HepG2 (cell line): ENCODE results near the gene MRPL51. TPM values are rescaled to one million over a fixed set of nuclear protein-coding genes. Genes with fewer than 3 reads are reported as not detected.

Experiments used
- ARNT ChIP-seq: fragments of 450-650 bp; IDR thresholded peaks from 2 replicates; pipeline ENCODE4 v1.6.1; 2017
- ELK4 ChIP-seq: sonication (generic); formaldehyde crosslinking; IDR thresholded peaks from 2 replicates; pipeline ENCODE4 v1.9.0; 2021; ENCODE audit warnings: missing genetic modification reagents, borderline replicate concordance
- GATAD2A ChIP-seq: IDR thresholded peaks from 2 replicates; pipeline ENCODE4 v1.6.1; 2016
- PAX8 ChIP-seq: sonication (generic); formaldehyde crosslinking; IDR thresholded peaks from 2 replicates; pipeline ENCODE4 v1.8.0; 2022; ENCODE audit warnings: mild to moderate bottlenecking, missing genetic modification reagents, borderline replicate concordance
- PPARG ChIP-seq: conservative IDR thresholded peaks from 2 replicates; pipeline ENCODE4 v1.6.1; 2016; ENCODE audit warnings: missing biosample characterization, missing genetic modification reagents
- TOPORS ChIP-seq: sonication (generic); formaldehyde crosslinking; IDR thresholded peaks from 2 replicates; pipeline ENCODE4 v1.8.0; 2023; ENCODE audit warnings: mild to moderate bottlenecking, missing genetic modification reagents
- TRIM22 ChIP-seq: fragments of 450-650 bp; IDR thresholded peaks from 2 replicates; pipeline ENCODE4 v1.6.1; 2017
- WIZ ChIP-seq: sonication (generic); formaldehyde crosslinking; IDR thresholded peaks from 2 replicates; pipeline ENCODE4 v1.5.1; 2020; ENCODE audit warnings: mild to moderate bottlenecking, missing genetic modification reagents
- XBP1 ChIP-seq: sonication (generic); formaldehyde crosslinking; IDR thresholded peaks from 2 replicates; pipeline ENCODE4 v1.5.0; 2020; ENCODE audit warnings: missing genetic modification reagents
- YEATS2 ChIP-seq: sonication (generic); formaldehyde crosslinking; IDR thresholded peaks from 2 replicates; pipeline ENCODE4 v1.4.0; 2020; ENCODE audit warnings: missing genetic modification reagents, borderline replicate concordance
- ZFP36L1 ChIP-seq: sonication (generic); formaldehyde crosslinking; IDR thresholded peaks from 2 replicates; pipeline ENCODE4 v1.8.0; 2022; ENCODE audit warnings: mild to moderate bottlenecking, missing genetic modification reagents, moderate library complexity
- ZFP37 ChIP-seq: sonication (generic); formaldehyde crosslinking; IDR thresholded peaks from 2 replicates; pipeline ENCODE4 v1.4.0; 2020; ENCODE audit warnings: missing genetic modification reagents, borderline replicate concordance
- ZNF331 ChIP-seq: sonication (generic); formaldehyde crosslinking; IDR thresholded peaks from 2 replicates; pipeline ENCODE4 v1.4.0; 2020; ENCODE audit warnings: missing genetic modification reagents
- ZNF609 ChIP-seq: sonication (generic); formaldehyde crosslinking; IDR thresholded peaks from 2 replicates; pipeline ENCODE4 v1.4.0; 2020; ENCODE audit warnings: mild to moderate bottlenecking, missing genetic modification reagents, borderline replicate concordance
- ZNF772 ChIP-seq: sonication (generic); formaldehyde crosslinking; IDR thresholded peaks from 2 replicates; pipeline ENCODE4 v1.5.0; 2020; ENCODE audit warnings: mild to moderate bottlenecking, missing genetic modification reagents
- polyA plus RNA-seq, 8 experiments: library from polyadenylated mRNA; depleted of rRNA in 3 of 8; stranded (reverse) in 7 of 8; unstranded in 1 of 8; fragments of >200 nt; fragmentation: Illumina TruSeq in 4 of 8; extraction: Trizol in 4 of 8; gene quantifications; 2 replicates each; pipeline versions ENCODE4 v1.2.1 to v1.2.3, GENCODE V29; 2011 to 2016; ENCODE audit warnings: low read depth in 4 of 8, missing spikeins in 1 of 8, mixed read lengths in 1 of 8; ENCODE audit not compliant: insufficient read depth in 1 of 8
- total RNA-seq, 5 experiments: library from RNA; depleted of rRNA; stranded (reverse); fragments of >200 nt; fragmentation: Illumina TruSeq; extraction: Trizol; gene quantifications; 2 replicates each; pipeline ENCODE4 v1.2.3, GENCODE V29; 2016; ENCODE audit warnings: low read depth in 1 of 5
- TF ChIP-seq, protein P1 (sequence below): sonication (generic); formaldehyde crosslinking; IDR thresholded peaks from 2 replicates; pipeline ENCODE4 v1.5.0; 2020; ENCODE audit warnings: mild to moderate bottlenecking, missing genetic modification reagents, borderline replicate concordance
- TF ChIP-seq, protein P2 (sequence below): sonication (generic); formaldehyde crosslinking; IDR thresholded peaks from 2 replicates; pipeline ENCODE4 v1.4.0; 2020; ENCODE audit warnings: missing genetic modification reagents

The MRPL51 gene
- total and polyA plus RNA-seq, 2 of the 13 experiments (the other 11 are each of a cell fraction or from before 2014, with no cell fraction given) = 64.8 to 278 TPM

DNA sequence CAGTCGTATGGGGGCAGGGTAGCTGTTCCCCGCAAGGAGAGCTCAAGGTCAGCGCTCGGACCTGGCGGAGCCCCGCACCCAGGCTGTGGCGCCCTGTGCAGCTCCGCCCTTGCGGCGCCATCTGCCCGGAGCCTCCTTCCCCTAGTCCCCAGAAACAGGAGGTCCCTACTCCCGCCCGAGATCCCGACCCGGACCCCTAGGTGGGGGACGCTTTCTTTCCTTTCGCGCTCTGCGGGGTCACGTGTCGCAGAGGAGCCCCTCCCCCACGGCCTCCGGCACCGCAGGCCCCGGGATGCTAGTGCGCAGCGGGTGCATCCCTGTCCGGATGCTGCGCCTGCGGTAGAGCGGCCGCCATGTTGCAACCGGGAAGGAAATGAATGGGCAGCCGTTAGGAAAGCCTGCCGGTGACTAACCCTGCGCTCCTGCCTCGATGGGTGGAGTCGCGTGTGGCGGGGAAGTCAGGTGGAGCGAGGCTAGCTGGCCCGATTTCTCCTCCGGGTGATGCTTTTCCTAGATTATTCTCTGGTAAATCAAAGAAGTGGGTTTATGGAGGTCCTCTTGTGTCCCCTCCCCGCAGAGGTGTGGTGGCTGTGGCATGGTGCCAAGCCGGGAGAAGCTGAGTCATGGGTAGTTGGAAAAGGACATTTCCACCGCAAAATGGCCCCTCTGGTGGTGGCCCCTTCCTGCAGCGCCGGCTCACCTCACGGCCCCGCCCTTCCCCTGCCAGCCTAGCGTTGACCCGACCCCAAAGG lies 42.1 kb upstream of the MRPL51 start (continued):
- TF ChIP-seq ZNF609 (CRISPR knock-in tag) (no peak), YEATS2 (CRISPR knock-in tag) (no peak), PAX8 (no peak), TRIM22 (no peak), XBP1 (CRISPR knock-in tag) (no peak), WIZ (CRISPR knock-in tag) (no peak), PPARG (no peak), ZFP37 (CRISPR knock-in tag) (no peak), GATAD2A (CRISPR knock-in tag) (no peak), ZNF331 (CRISPR knock-in tag) (no peak), TOPORS (CRISPR knock-in tag) (no peak), ZNF772 (CRISPR knock-in tag) (no peak), ZFP36L1 (CRISPR knock-in tag) (no peak), ARNT (no peak), ELK4 (CRISPR knock-in tag) (no peak)
- TF ChIP-seq, protein P1, sequence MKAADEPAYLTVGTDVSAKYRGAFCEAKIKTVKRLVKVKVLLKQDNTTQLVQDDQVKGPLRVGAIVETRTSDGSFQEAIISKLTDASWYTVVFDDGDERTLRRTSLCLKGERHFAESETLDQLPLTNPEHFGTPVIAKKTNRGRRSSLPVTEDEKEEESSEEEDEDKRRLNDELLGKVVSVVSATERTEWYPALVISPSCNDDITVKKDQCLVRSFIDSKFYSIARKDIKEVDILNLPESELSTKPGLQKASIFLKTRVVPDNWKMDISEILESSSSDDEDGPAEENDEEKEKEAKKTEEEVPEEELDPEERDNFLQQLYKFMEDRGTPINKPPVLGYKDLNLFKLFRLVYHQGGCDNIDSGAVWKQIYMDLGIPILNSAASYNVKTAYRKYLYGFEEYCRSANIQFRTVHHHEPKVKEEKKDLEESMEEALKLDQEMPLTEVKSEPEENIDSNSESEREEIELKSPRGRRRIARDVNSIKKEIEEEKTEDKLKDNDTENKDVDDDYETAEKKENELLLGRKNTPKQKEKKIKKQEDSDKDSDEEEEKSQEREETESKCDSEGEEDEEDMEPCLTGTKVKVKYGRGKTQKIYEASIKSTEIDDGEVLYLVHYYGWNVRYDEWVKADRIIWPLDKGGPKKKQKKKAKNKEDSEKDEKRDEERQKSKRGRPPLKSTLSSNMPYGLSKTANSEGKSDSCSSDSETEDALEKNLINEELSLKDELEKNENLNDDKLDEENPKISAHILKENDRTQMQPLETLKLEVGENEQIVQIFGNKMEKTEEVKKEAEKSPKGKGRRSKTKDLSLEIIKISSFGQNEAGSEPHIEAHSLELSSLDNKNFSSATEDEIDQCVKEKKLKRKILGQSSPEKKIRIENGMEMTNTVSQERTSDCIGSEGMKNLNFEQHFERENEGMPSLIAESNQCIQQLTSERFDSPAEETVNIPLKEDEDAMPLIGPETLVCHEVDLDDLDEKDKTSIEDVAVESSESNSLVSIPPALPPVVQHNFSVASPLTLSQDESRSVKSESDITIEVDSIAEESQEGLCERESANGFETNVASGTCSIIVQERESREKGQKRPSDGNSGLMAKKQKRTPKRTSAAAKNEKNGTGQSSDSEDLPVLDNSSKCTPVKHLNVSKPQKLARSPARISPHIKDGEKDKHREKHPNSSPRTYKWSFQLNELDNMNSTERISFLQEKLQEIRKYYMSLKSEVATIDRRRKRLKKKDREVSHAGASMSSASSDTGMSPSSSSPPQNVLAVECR (CRISPR knock-in tag) = no peak; the same call in 1 of the 2 replicates
- TF ChIP-seq, protein P2, sequence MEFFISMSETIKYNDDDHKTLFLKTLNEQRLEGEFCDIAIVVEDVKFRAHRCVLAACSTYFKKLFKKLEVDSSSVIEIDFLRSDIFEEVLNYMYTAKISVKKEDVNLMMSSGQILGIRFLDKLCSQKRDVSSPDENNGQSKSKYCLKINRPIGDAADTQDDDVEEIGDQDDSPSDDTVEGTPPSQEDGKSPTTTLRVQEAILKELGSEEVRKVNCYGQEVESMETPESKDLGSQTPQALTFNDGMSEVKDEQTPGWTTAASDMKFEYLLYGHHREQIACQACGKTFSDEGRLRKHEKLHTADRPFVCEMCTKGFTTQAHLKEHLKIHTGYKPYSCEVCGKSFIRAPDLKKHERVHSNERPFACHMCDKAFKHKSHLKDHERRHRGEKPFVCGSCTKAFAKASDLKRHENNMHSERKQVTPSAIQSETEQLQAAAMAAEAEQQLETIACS = no peak
